Epidermal melanocyte (primary cell): ENCODE results near the gene ANKFN1.

Experiments
- DNase-seq: peaks from one replicate; pipeline ENCODE4 v3.0.0; 2011; ENCODE audit warnings: low spot score; ENCODE audit not compliant: insufficient read length

ANKFN1 gene

GRCh38 chr17:56142781-56143180 is 10.5 kb upstream of the ANKFN1 start:
- DNase-seq, result no peak

- no peak for DNase-seq
Measured at GRCh38 chr17:56144223-56144622, 9.1 kb upstream of the ANKFN1 start.

GRCh38 chr17:56146534-56146933 is 6.7 kb upstream of the ANKFN1 start:
- no peak for DNase-seq

- DNase-seq, result no peak
Measured at GRCh38 chr17:56148333-56148732, 4.9 kb upstream of the ANKFN1 start.

GRCh38 chr17:56149266-56150036 is 3.8 kb upstream of the ANKFN1 start:
- DNase-seq, result no peak

GRCh38 chr17:56150649-56151048 is 2.6 kb upstream of the ANKFN1 start:
- no peak for DNase-seq

- no peak for DNase-seq
Measured at GRCh38 chr17:56157845-56158244, 4.6 kb downstream of the ANKFN1 start.

- no peak for DNase-seq
Measured at GRCh38 chr17:56158344-56158743, 5.1 kb downstream of the ANKFN1 start.

- DNase-seq, result no peak
Measured at GRCh38 chr17:56158915-56159825, 5.9 kb downstream of the ANKFN1 start.

- DNase-seq, result no peak
Measured at GRCh38 chr17:56159826-56160380, 6.6 kb downstream of the ANKFN1 start.

GRCh38 chr17:56160422-56160821 is 7.1 kb downstream of the ANKFN1 start:
- no peak for DNase-seq

GRCh38 chr17:56165072-56165641 is 11.9 kb downstream of the ANKFN1 start:
- no peak for DNase-seq

GRCh38 chr17:56167491-56167890 is 14.2 kb downstream of the ANKFN1 start:
- DNase-seq, result no peak

GRCh38 chr17:56169621-56170020 is 16.3 kb downstream of the ANKFN1 start:
- no peak for DNase-seq

GRCh38 chr17:56171186-56171959 is 18.1 kb downstream of the ANKFN1 start:
- DNase-seq, result no peak

- DNase-seq, result no peak
Measured at GRCh38 chr17:56172517-56172982, 19.3 kb downstream of the ANKFN1 start.

GRCh38 chr17:56173026-56173425 is 19.8 kb downstream of the ANKFN1 start:
- DNase-seq, result no peak

GRCh38 chr17:56173958-56174835 is 20.9 kb downstream of the ANKFN1 start:
- DNase-seq, result no peak

GRCh38 chr17:56175299-56175955 is 22.2 kb downstream of the ANKFN1 start:
- no peak for DNase-seq
